T-cell (primary cell): ENCODE measurements around the gene CAMKK2. TPM values are rescaled to one million over a fixed set of nuclear protein-coding genes. Genes with fewer than 3 reads are reported as not detected.

Experiments used
- ATAC-seq, 4 experiments: fragments of 200-7000 bp in 3 of 4; fragments of 150-1000 bp in 1 of 4; cut with Tn5 transposase; replicated peaks in 1 of 4; 1 replicate in 3 of 4; 2 replicates in 1 of 4; pipeline ENCODE4 v1.10.0; 2021; ENCODE audit warnings: moderate library complexity in 3 of 4, mild to moderate bottlenecking in 2 of 4, moderate number of reproducible peaks in 1 of 4
- CTCF ChIA-PET, 2 donors: fragments of 300-600 bp; sonication (Branson Sonifier 250); formaldehyde crosslinking; loops; one replicate each; lab custom pipeline; 2022; ENCODE audit warnings: antibody characterized with exemption in 2 of 2; lab: Charles Lee
- POLR2A ChIA-PET, 2 donors: fragments of 300-600 bp; sonication (Branson Sonifier 250); formaldehyde crosslinking; loops; one replicate each; lab custom pipeline; 2022; ENCODE audit warnings: antibody characterized with exemption in 2 of 2; lab: Charles Lee
- DNase-seq, 35 experiments: peaks; one replicate each; pipeline versions ENCODE4 v3.0.0 to v3.0.0-alpha.2; 2013 to 2023
- H3K27ac ChIP-seq: one replicate; pipeline ENCODE4 v1.5.1; 2013; ENCODE audit warnings: low read length
- H3K27me3 ChIP-seq, 2 experiments: replicated peaks in 1 of 2; 1 replicate in 1 of 2; 2 replicates in 1 of 2; pipeline versions ENCODE4 v1.6.1 to v1.7.0; 2013; ENCODE audit warnings: low read length in 1 of 2, mixed read lengths in 1 of 2; ENCODE audit not compliant: control insufficient read depth in 2 of 2, insufficient read depth in 2 of 2; ENCODE audit errors: extremely low read depth in 1 of 2
- H3K36me3 ChIP-seq, 2 donors: 1 replicate in 1 of 2; 2 replicates in 1 of 2; pipeline versions ENCODE4 v1.6.1 to v1.7.0; 2013; ENCODE audit warnings: low read length in 1 of 2; ENCODE audit not compliant: control insufficient read depth in 2 of 2, insufficient read depth in 1 of 2; ENCODE audit errors: extremely low read depth in 1 of 2
- H3K4me1 ChIP-seq, 2 experiments: 1 replicate in 1 of 2; 2 replicates in 1 of 2; pipeline versions ENCODE4 v1.6.1 to v1.7.0; 2013; ENCODE audit warnings: low read length in 2 of 2, mixed read lengths in 1 of 2; ENCODE audit not compliant: insufficient read depth in 2 of 2, control insufficient read depth in 1 of 2; ENCODE audit errors: extremely low read depth in 1 of 2
- H3K4me3 ChIP-seq, 2 donors: 1 replicate in 1 of 2; 2 replicates in 1 of 2; pipeline versions ENCODE4 v1.5.1 to v1.7.0; 2013; ENCODE audit warnings: mild to moderate bottlenecking in 2 of 2, low read length in 1 of 2, moderate library complexity in 1 of 2; ENCODE audit not compliant: control insufficient read depth in 1 of 2; ENCODE audit errors: extremely low read depth in 1 of 2
- H3K9me3 ChIP-seq: 2 replicates; pipeline ENCODE4 v1.7.0; 2013
- H3K27ac Mint-ChIP-seq, 2 donors: one replicate each; pipeline ENCODE4 v1.8.0; 2020 to 2021; ENCODE audit warnings: mild to moderate bottlenecking in 2 of 2, mixed read lengths in 2 of 2
- H3K27me3 Mint-ChIP-seq, 2 donors: one replicate each; pipeline ENCODE4 v1.8.0; 2021 to 2022; ENCODE audit warnings: mixed read lengths in 2 of 2
- H3K36me3 Mint-ChIP-seq: one replicate; pipeline ENCODE4 v1.8.0; 2021; ENCODE audit warnings: mixed read lengths
- H3K4me1 Mint-ChIP-seq, 3 donors: one replicate each; pipeline ENCODE4 v1.8.0; 2020 to 2022; ENCODE audit warnings: mixed read lengths in 3 of 3, mild to moderate bottlenecking in 1 of 3
- H3K4me3 Mint-ChIP-seq, 3 donors: one replicate each; pipeline ENCODE4 v1.8.0; 2020 to 2022; ENCODE audit warnings: mild to moderate bottlenecking in 3 of 3, mixed read lengths in 3 of 3, moderate library complexity in 3 of 3
- H3K9me3 Mint-ChIP-seq, 3 donors: one replicate each; pipeline ENCODE4 v1.8.0; 2020 to 2022; ENCODE audit warnings: mixed read lengths in 3 of 3
- WGBS: methylation state at CpG from one replicate; pipeline ENCODE4 v1.1.5; 2013; ENCODE audit warnings: missing lambda C conversion rate; ENCODE audit not compliant: insufficient coverage; 5-methylcytosine and 5-hydroxymethylcytosine counted together
- total RNA-seq, 35 experiments: library from RNA in 6 of 35; stranded (reverse) in 6 of 35; fragments of 120-200 nt in 1 of 35; gene quantifications; one replicate each; pipeline versions ENCODE4 v1.2.1 to v1.2.4 and lab custom pipeline; 2013 to 2026

The CAMKK2 gene
- total RNA-seq, result 10 to 100 TPM; 13.6 to 25.5 (median 19.8) TPM
- 12.3 TPM for total RNA-seq (2013)
- total RNA-seq (lab: John Stamatoyannopoulos, UW), result 13.2 to 103 (median 29.1) reads per million in 29 experiments

DNA sequence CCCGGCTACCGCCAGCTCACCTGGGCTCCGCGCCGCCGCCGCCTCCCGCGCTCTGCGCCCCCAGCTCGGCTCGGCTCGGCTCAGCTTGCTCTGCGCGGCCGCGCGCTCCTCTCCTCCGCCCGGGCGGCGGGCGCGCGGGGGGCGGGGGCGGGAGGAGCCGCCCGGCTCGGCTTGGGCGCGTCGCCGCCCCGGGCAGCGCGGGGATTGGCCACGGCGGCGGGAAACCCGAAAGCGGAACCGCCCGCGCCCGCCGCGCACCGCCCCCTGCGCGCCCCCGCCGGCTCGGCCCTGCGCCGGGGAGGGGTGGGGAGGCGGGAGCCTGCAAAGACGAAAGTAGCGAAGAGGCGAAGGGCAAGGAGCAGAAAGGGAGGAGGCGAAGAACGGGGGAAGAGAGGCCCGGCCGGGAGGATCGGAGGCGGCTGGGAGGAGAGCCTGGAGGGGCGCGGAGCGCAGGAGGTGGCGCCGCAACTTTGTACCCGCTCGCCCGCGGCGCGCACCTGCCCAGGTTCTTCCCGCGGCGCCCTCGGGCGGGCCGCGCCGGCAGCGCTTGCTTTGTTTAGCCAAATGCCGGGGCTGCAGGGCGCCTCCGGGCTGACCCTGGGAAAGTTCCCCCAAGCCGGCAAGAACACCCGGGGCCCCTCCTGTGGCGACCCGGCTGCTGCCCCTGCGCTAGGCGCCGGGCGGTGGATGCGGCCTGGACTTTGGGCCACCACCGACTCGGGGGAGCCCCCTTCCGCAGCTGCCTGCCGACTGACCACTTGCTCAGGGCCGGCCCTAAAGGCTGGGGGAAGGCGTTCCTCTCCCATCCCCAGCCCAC lies at the start of gene CAMKK2:
CAMKK2 (minus strand) TSS at position 92 of the 817 bp plus-strand sequence. CDS start 22,183 bp downstream, outside the sequence.
- Histone ChIP-seq H3K4me1 (peaks cover 10 to 32% of the 10 kb centered on the region in 2 experiments), H3K27me3 (no peaks in the 10 kb centered on the region), H3K36me3 (no peaks in the 10 kb centered on the region), H3K9me3 (no peaks in the 10 kb centered on the region), H3K4me3 (peak within 1 kb of the TSS; percentile 76 to 92), H3K27ac (no peak within 1 kb of the TSS)
- Mint-ChIP-seq H3K27ac (peak within 1 kb of the TSS; percentile 61 to 85), H3K4me1 (peaks cover 13 to 24% (median 16%) of the 10 kb centered on the region in 3 donors), H3K36me3 (peaks cover 3% of the 10 kb centered on the region), H3K4me3 (peak within 1 kb of the TSS; percentile 84 to 89 (median 87)), H3K9me3 (no peaks in the 10 kb centered on the region), H3K27me3 (no peaks in the 10 kb centered on the region)
- peak; percentile 90 to 93 (median 90) for ATAC-seq
- POLR2A ChIA-PET, result interaction anchor here (0.6 kb wide), 6 partner anchors 11 to 1678 kb away, joined by 3 to 10 read pairs (median 6); partner anchors contain the start of gene OGFOD2 (in 1 of the 2)
- CTCF ChIA-PET, result interaction anchor here in 1 of 2 donors (0.6 kb wide), 1 partner anchor 104 kb away, joined by 3 read pairs; no protein-coding TSS in a partner anchor
- DNase-seq, result peak; percentile 73 to 94 (median 84)
- 0% methylated on average over 84 of the region's 104 CpGs for WGBS

GRCh38 chr12:121345151-121345815 lies 48.8 kb upstream of the CAMKK2 start:
- no peaks in the 10 kb centered on the region for H3K27me3 ChIP-seq
- DNase-seq (no peak), ATAC-seq (no peak)
- no peak overlapping the region for H3K27ac ChIP-seq
- H3K36me3 ChIP-seq, result peaks cover 18 to 62% of the 10 kb centered on the region in 2 donors
- Mint-ChIP-seq H3K4me3 (no peak overlapping the region), H3K27ac (peak overlapping the region in 1 of 2 donors; percentile 12), H3K27me3 (no peaks in the 10 kb centered on the region), H3K4me1 (peaks cover 33 to 39% (median 38%) of the 10 kb centered on the region in 3 donors), H3K9me3 (no peaks in the 10 kb centered on the region), H3K36me3 (peaks cover 51% of the 10 kb centered on the region)
- 93% methylated on average over 4 of the region's 4 CpGs for WGBS
- H3K4me3 ChIP-seq, result no peak overlapping the region
- CTCF ChIA-PET, result interaction anchor here in 1 of 2 donors (0.6 kb wide), 1 partner anchor 60 kb away, joined by 4 read pairs; no protein-coding TSS in a partner anchor
- H3K9me3 ChIP-seq, result no peaks in the 10 kb centered on the region
- POLR2A ChIA-PET, result no interaction called here
- H3K4me1 ChIP-seq, result peaks cover 2 to 16% of the 10 kb centered on the region in 2 experiments

DNA sequence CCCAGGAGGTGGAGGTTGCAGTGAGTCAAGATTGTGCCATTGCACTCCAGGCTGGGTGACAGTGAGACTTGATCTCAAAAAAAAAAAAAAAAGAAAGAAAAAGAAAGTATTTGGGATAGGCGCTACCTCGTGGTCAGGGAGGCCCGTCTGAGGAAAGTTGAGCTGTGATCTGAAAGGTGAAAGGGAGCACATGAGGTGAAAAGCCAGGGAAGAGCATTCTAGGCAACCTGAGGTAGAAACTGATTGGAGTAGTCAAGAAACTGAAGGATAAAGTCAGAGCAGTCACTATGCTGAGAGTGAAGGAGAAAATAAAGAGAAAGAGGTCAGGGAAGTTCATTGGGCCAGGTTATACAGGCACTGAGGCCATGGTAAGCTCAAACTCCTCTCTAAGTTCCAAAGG lies 48.0 kb upstream of the CAMKK2 start:
- no peak overlapping the region for H3K4me3 ChIP-seq
- Mint-ChIP-seq H3K36me3 (peaks cover 51% of the 10 kb centered on the region), H3K27me3 (no peaks in the 10 kb centered on the region), H3K4me3 (no peak overlapping the region), H3K9me3 (no peaks in the 10 kb centered on the region), H3K4me1 (peaks cover 29 to 36% (median 33%) of the 10 kb centered on the region in 3 donors), H3K27ac (peak overlapping the region in 1 of 2 donors; percentile 12)
- peaks cover 22 to 66% of the 10 kb centered on the region in 2 donors for H3K36me3 ChIP-seq
- no peak for DNase-seq
- peaks cover 0 to 13% of the 10 kb centered on the region in 2 experiments for H3K4me1 ChIP-seq
- no peak overlapping the region for H3K27ac ChIP-seq
- CTCF ChIA-PET, result interaction anchor here in 1 of 2 donors (0.6 kb wide), 1 partner anchor 60 kb away, joined by 4 read pairs; no protein-coding TSS in a partner anchor
- POLR2A ChIA-PET, result no interaction called here
- no peak for ATAC-seq
- 75% methylated on average over 3 of the region's 3 CpGs for WGBS
- H3K27me3 ChIP-seq, result no peaks in the 10 kb centered on the region
- no peaks in the 10 kb centered on the region for H3K9me3 ChIP-seq

DNA sequence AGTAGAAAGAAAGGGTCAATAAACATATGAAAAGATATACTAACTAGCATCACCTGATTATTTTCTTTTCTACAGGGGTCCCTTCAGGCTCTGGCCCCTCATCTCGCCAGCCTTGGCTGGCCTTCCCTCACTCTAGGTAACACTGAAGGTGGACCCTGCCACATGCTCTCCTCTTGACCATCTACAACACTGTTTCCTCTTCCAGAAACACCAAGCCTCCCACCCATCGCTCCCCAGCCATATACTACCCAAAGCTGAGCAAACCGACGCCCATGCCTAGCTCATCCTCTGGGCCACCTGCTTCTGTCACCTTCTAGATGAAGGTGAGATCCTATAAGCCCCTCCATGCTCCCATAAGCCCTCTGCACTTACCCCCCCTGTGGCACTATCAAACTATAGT lies 40.9 kb upstream of the CAMKK2 start:
- Histone ChIP-seq H3K27ac (no peak overlapping the region), H3K27me3 (no peaks in the 10 kb centered on the region), H3K9me3 (no peaks in the 10 kb centered on the region), H3K4me1 (peaks cover 0 to 5% of the 10 kb centered on the region in 2 experiments), H3K4me3 (no peak overlapping the region), H3K36me3 (peaks cover 23 to 56% of the 10 kb centered on the region in 2 donors)
- POLR2A ChIA-PET, result interaction anchor here in 1 of 2 donors (0.5 kb wide), 1 partner anchor 26 kb away, joined by 11 read pairs; no protein-coding TSS in a partner anchor
- WGBS, result 94% methylated on average over 4 of the region's 4 CpGs
- H3K9me3 Mint-ChIP-seq, result no peaks in the 10 kb centered on the region
- peak overlapping the region; percentile 5 for H3K27ac Mint-ChIP-seq
- H3K4me3 Mint-ChIP-seq, result no peak overlapping the region
- no peak for ATAC-seq
- peaks cover 32% of the 10 kb centered on the region for H3K36me3 Mint-ChIP-seq
- CTCF ChIA-PET, result interaction anchor here (0.6 to 1.0 kb wide), 2 partner anchors 14 to 16 kb away, joined by 3 to 4 read pairs; no protein-coding TSS in a partner anchor
- H3K4me1 Mint-ChIP-seq, result peaks cover 3 to 4% (median 4%) of the 10 kb centered on the region in 3 donors
- no peaks in the 10 kb centered on the region for H3K27me3 Mint-ChIP-seq
- DNase-seq, result no peak

DNA sequence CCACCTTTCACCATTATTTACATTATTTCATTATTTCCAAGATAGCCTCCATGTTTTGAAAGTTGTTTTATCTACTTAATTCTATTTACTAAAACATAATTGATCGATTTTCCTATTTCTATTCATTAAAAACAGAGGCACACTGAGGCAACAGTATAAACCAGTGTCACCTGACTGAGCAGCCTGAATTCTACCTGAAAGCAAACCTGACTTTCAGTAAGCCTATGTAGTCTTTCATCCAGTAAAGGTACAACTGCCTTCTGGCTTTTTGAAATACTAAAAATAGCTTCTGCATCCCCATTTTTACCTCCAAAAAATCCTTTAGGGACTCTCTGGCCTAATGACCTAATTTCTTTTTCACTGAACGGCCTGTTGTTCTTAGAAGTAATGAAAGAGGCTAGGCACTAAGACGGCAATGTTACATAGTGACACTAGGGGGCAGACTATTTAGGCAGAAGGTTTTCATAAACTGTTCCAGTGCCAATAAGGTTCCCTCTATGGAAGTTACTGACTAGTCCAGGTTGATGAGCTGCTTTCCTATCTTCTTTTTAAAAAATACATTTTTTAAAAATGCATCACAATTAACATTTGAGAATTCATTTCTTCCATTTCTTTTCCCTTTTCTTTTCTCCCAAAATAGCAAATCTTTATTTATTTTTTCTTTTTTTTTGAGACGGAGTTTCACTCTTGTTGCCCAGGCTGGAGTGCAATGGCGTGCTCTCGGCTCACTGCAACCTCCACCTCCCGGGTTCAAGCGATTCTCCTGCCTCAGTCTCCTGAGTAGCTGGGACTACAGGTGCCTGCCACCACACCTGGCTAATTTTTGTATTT lies 38.2 kb upstream of the CAMKK2 start:
- peak; percentile 54 to 79 (median 75) for ATAC-seq
- WGBS, result no CpG with 5 or more reads among the region's 8 CpGs

More for the DNA sequence above, 38.2 kb upstream of the CAMKK2 start:
- Mint-ChIP-seq H3K27ac (no peak overlapping the region), H3K36me3 (peaks cover 43% of the 10 kb centered on the region), H3K27me3 (no peaks in the 10 kb centered on the region), H3K9me3 (no peaks in the 10 kb centered on the region), H3K4me1 (peaks cover 3 to 4% (median 4%) of the 10 kb centered on the region in 3 donors), H3K4me3 (no peak overlapping the region)
- CTCF ChIA-PET, result interaction anchor here (0.6 to 2.7 kb wide), 7 partner anchors 17 to 294 kb away, joined by 3 to 16 read pairs (median 3); partner anchors contain the start of gene ANAPC5 (in 1 of the 2)
- no peaks in the 10 kb centered on the region for H3K9me3 ChIP-seq
- DNase-seq, result peak in 9 of 35 experiments; percentile 5 to 71 (median 20)
- H3K27ac ChIP-seq, result no peak overlapping the region
- no peak overlapping the region for H3K4me3 ChIP-seq
- H3K27me3 ChIP-seq, result no peaks in the 10 kb centered on the region
- peaks cover 11 to 65% of the 10 kb centered on the region in 2 donors for H3K36me3 ChIP-seq
- POLR2A ChIA-PET, result interaction anchor here in 1 of 2 donors (0.5 to 0.6 kb wide), 2 partner anchors 91 to 141 kb away, joined by 3 to 9 read pairs; no protein-coding TSS in a partner anchor
- peaks cover 0 to 2% of the 10 kb centered on the region in 2 experiments for H3K4me1 ChIP-seq
